Stimulated activated naive B cell treated with anti-CD40 and anti-IgM and Interleukin-4, amounts not matched to agents 10 μg/mL and 1 μg/mL and 100 μg/mL, for 72 hours (primary cell): ENCODE measurements around the gene SLC7A5.
"Not testable (repeated sequence)": the region's sequence is repeated elsewhere in the genome, so short reads cannot be mapped to it uniquely, and the experiment has no call there.

Experiments used
- ATAC-seq, 2 donors: fragments of 150-1000 bp; cut with Tn5 transposase; replicated peaks; 2 replicates each; pipeline ENCODE4 v1.10.0; 2021; ENCODE audit warnings: moderate library complexity in 1 of 2
- DNase-seq: peaks from one replicate; pipeline ENCODE4 v3.0.0; 2021
- H3K27ac Mint-ChIP-seq: one replicate; pipeline ENCODE4 v1.8.0; 2022; ENCODE audit warnings: mild to moderate bottlenecking, mixed read lengths
- H3K27me3 Mint-ChIP-seq, 2 donors: one replicate each; pipeline ENCODE4 v1.8.0; 2022; ENCODE audit warnings: mixed read lengths in 2 of 2
- H3K36me3 Mint-ChIP-seq, 2 donors: one replicate each; pipeline ENCODE4 v1.8.0; 2022; ENCODE audit warnings: mixed read lengths in 2 of 2, mild to moderate bottlenecking in 1 of 2
- H3K4me1 Mint-ChIP-seq, 2 donors: one replicate each; pipeline ENCODE4 v1.8.0; 2022; ENCODE audit warnings: mixed read lengths in 2 of 2, mild to moderate bottlenecking in 1 of 2
- H3K4me3 Mint-ChIP-seq, 2 donors: one replicate each; pipeline ENCODE4 v1.8.0; 2022; ENCODE audit warnings: mild to moderate bottlenecking in 2 of 2, mixed read lengths in 2 of 2, moderate library complexity in 1 of 2
- H3K9me3 Mint-ChIP-seq, 2 donors: one replicate each; pipeline ENCODE4 v1.8.0; 2022; ENCODE audit warnings: mixed read lengths in 2 of 2, mild to moderate bottlenecking in 1 of 2

Gene SLC7A5

DNA sequence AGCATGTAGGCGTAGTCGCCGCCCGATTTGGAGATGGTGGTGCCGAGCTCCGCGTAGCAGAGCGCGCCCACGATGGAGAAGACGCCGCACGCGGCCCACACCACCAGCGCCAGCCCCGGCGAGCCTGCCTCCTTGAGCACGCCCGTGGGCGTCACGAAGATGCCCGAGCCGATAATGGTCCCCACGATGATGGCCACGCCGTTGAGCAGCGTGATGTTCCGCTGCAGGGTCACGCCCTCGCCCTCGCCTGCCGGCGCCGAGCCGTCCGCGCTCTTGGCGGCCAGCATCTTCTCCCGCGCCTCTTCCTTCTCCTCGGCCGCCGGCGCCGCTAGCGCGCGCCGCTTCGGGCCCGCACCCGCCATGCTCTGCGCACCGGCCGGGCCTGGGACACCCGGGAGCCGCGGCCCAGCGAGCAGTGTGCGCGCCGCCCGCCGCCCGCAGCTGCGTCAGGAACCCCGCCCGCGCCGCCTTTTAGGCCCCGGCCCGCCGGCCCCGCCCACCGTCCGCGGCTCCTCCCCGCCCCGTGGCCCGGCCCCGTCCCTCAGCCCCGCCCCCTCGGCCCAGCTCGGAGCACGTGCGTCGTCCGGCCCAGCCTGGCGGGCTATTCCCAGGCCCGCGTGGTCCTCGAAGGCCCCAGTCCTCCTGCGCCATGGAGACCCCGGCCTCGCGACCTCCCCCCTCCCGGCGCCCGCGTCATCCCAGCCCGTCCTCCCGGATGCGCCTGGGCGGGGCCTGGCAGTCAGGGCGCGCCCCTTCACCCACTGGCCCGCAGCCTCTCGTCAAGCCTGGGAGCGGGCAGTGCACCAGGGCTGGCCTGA lies at the start of gene SLC7A5:
TSS of gene SLC7A5 (minus strand) at position 447 of the 818 bp plus-strand sequence. CDS start at position 362, 85 bp downstream.
- not testable (repeated sequence) for H3K9me3 Mint-ChIP-seq, H3K27me3 Mint-ChIP-seq
- Mint-ChIP-seq H3K4me3 (peak within 1 kb of the TSS; percentile 94 to 95), H3K27ac (peak within 1 kb of the TSS; percentile 98), H3K36me3 (peaks cover 22 to 31% of the 10 kb centered on the region in 2 donors), H3K4me1 (peaks cover 35 to 81% of the 10 kb centered on the region in 2 donors)
- DNase-seq (peak; percentile 78), ATAC-seq (peak; percentile 66 to 81)

DNA sequence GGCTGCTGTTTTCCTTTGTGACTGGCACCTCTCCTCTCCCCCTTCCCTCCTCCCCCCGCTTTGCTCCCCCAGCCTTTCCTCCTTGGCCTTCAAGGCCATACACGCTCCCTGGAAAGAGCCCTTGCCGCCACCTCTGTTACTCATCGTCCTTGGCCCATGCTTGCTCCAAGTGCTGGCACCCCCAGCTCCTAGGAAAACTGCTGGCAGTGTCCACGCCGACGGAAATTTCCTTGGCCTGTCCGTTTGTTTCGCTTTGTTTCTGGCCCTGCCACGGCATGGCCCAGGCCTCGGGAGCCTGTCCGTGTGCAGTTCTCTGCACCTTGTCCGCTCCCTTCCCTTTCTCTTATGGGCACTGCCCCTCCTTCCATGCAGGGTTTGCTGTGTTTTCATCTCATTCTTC lies 49.0 kb upstream of the SLC7A5 start:
- peaks cover 28 to 36% of the 10 kb centered on the region in 2 donors for H3K27me3 Mint-ChIP-seq

DNA sequence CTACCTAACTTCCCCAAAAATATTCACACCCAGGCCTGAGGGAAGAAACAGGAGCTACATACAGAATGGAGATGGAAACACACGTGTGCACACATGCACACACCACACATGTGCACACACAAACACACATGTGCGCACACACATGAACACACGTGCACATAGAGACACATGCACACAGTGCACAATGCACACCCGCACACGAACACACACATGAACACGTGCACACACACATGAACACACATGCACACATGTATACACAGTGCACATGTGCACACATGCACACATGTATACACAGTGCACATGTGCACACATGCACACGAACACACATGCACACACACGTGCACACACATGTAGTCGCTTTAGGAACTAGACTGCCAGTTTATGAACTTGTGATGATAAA lies 48.2 kb upstream of the SLC7A5 start:
- no peak overlapping the region for H3K27ac Mint-ChIP-seq
- H3K4me1 Mint-ChIP-seq = peaks cover 6% of the 10 kb centered on the region in 2 donors
- H3K9me3 Mint-ChIP-seq = no peaks in the 10 kb centered on the region

More for the DNA sequence above, 49.0 kb upstream of the SLC7A5 start:
- no peak for DNase-seq
- no peak for ATAC-seq
- Mint-ChIP-seq H3K27ac (no peak overlapping the region), H3K4me3 (peak overlapping the region in 1 of 2 donors; percentile 20), H3K36me3 (no peaks in the 10 kb centered on the region), H3K4me1 (peaks cover 10 to 14% of the 10 kb centered on the region in 2 donors), H3K9me3 (no peaks in the 10 kb centered on the region)

DNA sequence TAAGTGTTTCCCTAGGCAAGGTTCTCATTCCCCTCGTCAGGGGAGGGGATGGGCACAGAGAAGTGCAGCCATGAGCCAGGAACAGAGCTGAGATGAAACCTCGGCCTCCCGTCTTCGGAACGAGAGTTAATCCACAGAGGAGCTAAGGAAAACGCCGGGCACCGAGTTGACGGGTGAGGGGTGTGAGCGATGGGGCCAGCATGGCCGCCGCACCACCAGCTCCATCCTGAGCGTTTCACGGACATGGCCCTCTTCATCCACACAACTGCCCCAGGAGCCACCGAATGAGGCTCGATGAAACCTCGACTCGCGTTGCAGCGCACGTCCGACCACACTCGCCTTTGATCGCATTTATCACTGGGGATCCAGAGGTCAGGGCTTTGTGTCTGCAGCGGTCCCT lies 45.5 kb upstream of the SLC7A5 start:
- peaks cover 38 to 43% of the 10 kb centered on the region in 2 donors for H3K27me3 Mint-ChIP-seq
- no peak for ATAC-seq
- no peaks in the 10 kb centered on the region for H3K9me3 Mint-ChIP-seq
- no peaks in the 10 kb centered on the region for H3K36me3 Mint-ChIP-seq
- H3K4me3 Mint-ChIP-seq = no peak overlapping the region
- H3K27ac Mint-ChIP-seq = no peak overlapping the region
- H3K4me1 Mint-ChIP-seq = peaks cover 6 to 8% of the 10 kb centered on the region in 2 donors
- no peak for DNase-seq

More for the DNA sequence above, 48.2 kb upstream of the SLC7A5 start:
- ATAC-seq = no peak
- no peak for DNase-seq
- Mint-ChIP-seq H3K27me3 (peaks cover 33 to 40% of the 10 kb centered on the region in 2 donors), H3K36me3 (no peaks in the 10 kb centered on the region), H3K4me3 (no peak overlapping the region)

GRCh38 chr16:87914021-87914725 lies 44.9 kb upstream of the SLC7A5 start:
- not testable (repeated sequence) for DNase-seq, H3K4me3 Mint-ChIP-seq, ATAC-seq, H3K27ac Mint-ChIP-seq, H3K9me3 Mint-ChIP-seq, H3K36me3 Mint-ChIP-seq
- Mint-ChIP-seq H3K4me1 (peaks cover 11% of the 10 kb centered on the region in 2 donors), H3K27me3 (peaks cover 38 to 43% of the 10 kb centered on the region in 2 donors)

DNA sequence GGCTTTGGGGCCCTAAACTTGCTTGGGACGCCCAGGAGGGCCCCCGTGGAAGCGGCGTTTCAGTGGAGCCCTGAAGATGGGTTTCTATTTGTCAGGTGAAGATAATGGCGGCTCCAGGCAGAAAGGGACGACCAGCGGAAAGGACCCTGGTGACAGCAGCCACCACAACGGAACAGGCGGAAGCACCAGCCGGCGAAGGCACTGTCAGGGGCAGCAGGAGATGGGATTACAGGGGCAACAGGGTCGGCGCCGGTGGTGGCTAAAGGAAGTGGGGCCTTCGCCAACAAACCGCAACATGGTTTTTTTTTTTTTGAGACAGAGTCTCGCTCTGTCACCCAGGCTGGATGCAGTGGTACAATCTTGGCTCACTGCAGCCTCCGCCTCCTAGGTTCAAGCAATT lies 43.4 kb upstream of the SLC7A5 start:
- not testable (repeated sequence) for H3K4me3 Mint-ChIP-seq, ATAC-seq, H3K27ac Mint-ChIP-seq, DNase-seq, H3K9me3 Mint-ChIP-seq, H3K36me3 Mint-ChIP-seq
- Mint-ChIP-seq H3K4me1 (peaks cover 9 to 18% of the 10 kb centered on the region in 2 donors), H3K27me3 (peaks cover 28 to 31% of the 10 kb centered on the region in 2 donors)

GRCh38 chr16:87911106-87911763 lies 41.9 kb upstream of the SLC7A5 start:
- not testable (repeated sequence) for DNase-seq, H3K4me3 Mint-ChIP-seq, H3K9me3 Mint-ChIP-seq, ATAC-seq, H3K36me3 Mint-ChIP-seq, H3K27ac Mint-ChIP-seq
- peaks cover 22 to 23% of the 10 kb centered on the region in 2 donors for H3K27me3 Mint-ChIP-seq
- peaks cover 8 to 18% of the 10 kb centered on the region in 2 donors for H3K4me1 Mint-ChIP-seq

DNA sequence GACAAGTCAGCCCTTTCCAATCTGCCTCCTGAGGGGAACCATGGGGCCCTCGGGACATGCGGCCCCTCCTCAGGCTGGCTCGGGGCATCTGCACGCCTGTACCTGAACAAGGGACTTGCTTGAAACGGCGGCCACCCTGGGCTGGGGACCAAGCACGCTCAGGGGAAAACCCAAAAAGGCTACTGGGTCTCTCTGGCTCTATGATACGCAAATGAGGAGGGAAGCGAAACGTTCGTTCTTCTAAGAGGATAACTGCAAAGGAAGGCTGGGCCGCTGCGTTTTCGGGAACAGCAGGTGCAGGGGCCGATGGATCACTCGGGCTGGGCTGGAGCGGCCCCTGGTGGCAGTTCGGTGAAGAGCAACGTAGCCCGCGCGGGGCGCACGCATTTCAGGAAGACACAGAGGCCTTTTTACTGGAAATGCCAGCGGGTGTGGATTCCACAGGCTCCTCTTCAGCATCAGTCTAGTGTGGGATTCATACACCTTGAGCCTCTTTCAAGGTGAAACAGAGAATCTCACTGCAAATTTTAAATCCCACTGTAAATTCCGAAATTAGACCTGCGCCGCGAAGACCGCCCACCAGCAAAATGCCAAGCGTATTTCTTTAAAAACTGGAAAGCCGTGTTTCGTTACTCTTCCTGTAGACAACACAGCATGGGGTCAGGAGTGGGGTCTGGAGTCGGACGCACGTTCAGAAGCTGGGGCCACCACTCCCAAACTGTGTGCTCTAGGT lies 40.1 kb upstream of the SLC7A5 start:
- H3K4me3 Mint-ChIP-seq, H3K36me3 Mint-ChIP-seq, H3K9me3 Mint-ChIP-seq: not testable (repeated sequence)
- peak; percentile 90 for DNase-seq
- ATAC-seq = peak; percentile 99 to 100
- H3K4me1 Mint-ChIP-seq = peaks cover 8 to 18% of the 10 kb centered on the region in 2 donors
- H3K27me3 Mint-ChIP-seq = peaks cover 17 to 21% of the 10 kb centered on the region in 2 donors
- peak overlapping the region; percentile 70 for H3K27ac Mint-ChIP-seq

DNA sequence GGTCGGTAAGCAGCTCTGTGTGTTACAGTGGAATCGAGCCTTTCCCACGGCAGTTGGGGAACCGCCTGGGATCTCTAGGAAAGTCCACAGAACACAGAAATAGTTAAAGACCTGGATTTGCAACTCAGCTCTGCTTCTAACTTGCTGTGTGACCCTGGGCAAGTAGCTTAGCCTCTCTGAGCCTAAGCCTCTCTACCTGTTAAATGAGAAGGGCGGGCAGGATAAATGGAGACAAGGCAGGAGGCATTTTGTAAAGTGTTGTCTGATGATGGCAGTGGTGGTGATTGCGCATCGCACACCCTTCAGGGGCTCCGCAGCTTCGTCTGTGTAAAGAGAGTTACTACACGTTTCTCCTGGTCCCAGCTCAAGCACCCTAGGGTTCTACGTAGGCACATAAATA lies 38.8 kb upstream of the SLC7A5 start:
- not testable (repeated sequence) for H3K36me3 Mint-ChIP-seq, H3K4me3 Mint-ChIP-seq, DNase-seq, ATAC-seq, H3K9me3 Mint-ChIP-seq, H3K27ac Mint-ChIP-seq, H3K27me3 Mint-ChIP-seq
- H3K4me1 Mint-ChIP-seq = peaks cover 8 to 18% of the 10 kb centered on the region in 2 donors

DNA sequence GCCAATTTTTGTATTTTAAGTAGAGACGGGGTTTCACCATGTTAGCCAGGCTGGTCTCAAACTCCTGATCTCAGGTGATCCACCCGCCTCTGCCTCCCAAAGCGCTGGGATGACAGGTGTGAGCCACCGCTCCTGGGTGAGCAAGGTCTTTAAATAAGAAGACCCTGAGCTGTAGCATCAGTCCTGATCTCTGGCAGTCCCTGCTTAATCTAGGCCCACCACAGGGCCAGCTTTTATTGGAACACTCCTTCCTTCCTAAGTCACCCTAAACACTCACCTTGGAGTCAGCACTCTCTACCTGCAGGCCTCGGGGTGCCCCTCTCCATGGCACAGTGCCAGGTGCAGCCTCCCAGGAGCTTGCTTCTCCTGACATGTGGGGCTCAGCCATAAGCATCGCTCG lies 36.2 kb upstream of the SLC7A5 start:
- H3K27me3 Mint-ChIP-seq, ATAC-seq, H3K9me3 Mint-ChIP-seq, DNase-seq, H3K4me3 Mint-ChIP-seq, H3K36me3 Mint-ChIP-seq: not testable (repeated sequence)
- H3K4me1 Mint-ChIP-seq = peaks cover 8 to 26% of the 10 kb centered on the region in 2 donors
- peak overlapping the region; percentile 56 for H3K27ac Mint-ChIP-seq

DNA sequence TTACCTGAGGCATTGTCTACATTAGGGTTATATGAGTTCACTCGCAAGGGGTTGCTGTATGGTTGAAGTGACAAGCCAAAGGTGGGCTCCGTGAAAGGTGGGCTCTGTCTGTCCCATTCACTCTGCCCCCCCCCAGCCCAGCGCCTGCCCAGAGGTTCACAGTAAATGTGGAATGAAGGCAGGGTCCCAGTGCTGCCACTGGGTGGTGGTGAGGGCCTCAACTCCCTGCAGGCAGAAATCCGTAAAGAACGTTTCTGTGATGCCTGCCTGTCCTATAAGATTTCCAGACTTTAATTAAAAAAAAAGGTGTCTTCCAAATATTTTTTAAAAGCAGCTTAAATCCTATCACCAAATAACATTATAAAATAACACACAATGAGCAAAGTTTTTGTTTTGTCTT lies 35.7 kb upstream of the SLC7A5 start:
- not testable (repeated sequence) for H3K9me3 Mint-ChIP-seq, H3K4me3 Mint-ChIP-seq, H3K27me3 Mint-ChIP-seq, H3K36me3 Mint-ChIP-seq, ATAC-seq, DNase-seq
- Mint-ChIP-seq H3K27ac (peak overlapping the region; percentile 37), H3K4me1 (peaks cover 8 to 26% of the 10 kb centered on the region in 2 donors)

DNA sequence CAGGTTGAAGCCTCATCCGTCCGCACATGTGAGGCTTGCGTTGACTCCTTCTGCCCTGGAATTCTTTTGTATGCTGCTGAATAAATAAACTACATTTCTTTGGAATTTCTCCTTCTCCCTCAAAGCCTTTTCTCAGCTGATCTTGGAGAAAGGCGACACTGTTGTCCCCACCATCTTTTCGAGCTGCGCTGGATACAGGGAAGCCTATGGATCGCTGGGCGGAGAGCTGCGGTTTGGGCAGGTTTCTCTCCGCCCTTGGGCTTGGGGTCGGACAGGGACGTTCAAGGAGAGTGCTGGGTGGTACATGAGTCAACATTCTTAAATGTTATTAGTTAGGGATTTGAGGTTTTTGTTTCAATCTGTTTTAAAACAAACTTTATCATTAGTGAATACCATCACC lies 31.2 kb upstream of the SLC7A5 start:
- Mint-ChIP-seq H3K4me1 (peaks cover 22 to 37% of the 10 kb centered on the region in 2 donors), H3K27me3 (peaks cover 0 to 13% of the 10 kb centered on the region in 2 donors)
- not testable (repeated sequence) for H3K36me3 Mint-ChIP-seq, H3K9me3 Mint-ChIP-seq, ATAC-seq, DNase-seq, H3K27ac Mint-ChIP-seq, H3K4me3 Mint-ChIP-seq

DNA sequence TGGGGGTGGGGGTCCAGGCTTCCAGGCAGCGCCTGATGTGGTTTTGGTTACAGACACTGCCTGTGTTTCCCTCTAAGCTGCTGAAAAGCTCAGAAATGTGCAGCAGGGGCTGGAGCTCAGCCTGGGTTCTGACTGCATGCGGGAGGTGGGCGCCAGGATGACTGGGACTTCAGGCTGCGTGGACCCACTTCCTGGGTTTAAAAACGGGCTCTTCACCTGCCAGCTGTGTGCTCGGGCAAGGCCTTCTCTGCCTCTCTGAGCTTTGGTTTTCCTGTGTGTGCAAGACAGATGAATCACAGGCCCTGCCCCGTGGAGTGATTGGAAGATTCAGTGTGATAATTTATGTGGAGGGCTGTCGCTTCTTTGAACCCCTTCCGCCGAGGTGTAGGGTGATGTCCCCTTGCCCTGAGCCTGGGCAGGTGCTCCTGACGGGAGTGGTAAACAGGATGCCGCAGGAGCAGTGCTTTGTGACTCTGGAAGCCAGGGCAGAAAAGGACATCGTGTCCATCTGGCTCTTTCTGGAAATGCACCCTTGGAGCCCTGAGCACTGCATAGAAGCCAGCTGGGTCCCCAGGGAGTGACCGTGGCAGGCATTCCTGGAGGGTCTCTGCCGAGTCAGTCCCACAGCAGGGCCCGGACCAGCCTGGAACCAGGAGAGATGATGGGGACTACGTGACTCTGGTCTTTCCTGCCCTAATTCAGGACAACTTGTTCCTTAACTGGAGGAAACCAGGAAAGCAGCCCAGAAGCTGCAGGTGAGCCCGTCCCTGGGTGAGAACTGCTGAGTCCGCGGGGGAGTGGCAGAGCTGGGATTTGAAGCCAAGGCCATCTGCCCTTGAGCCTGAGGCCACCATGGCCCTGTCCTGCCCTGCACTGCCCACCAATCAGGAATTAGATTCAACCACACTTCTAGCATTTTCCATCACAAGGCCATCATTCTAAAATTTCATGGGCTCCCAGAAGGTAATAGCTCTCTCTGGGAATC lies 28.5 kb upstream of the SLC7A5 start:
- DNase-seq (no peak), ATAC-seq (no peak)
- Mint-ChIP-seq H3K36me3 (no peaks in the 10 kb centered on the region), H3K9me3 (no peaks in the 10 kb centered on the region), H3K27me3 (peaks cover 0 to 13% of the 10 kb centered on the region in 2 donors), H3K4me1 (peaks cover 31 to 59% of the 10 kb centered on the region in 2 donors), H3K27ac (peak overlapping the region; percentile 25), H3K4me3 (peak overlapping the region in 1 of 2 donors; percentile 9)
